Peyer's patch (tissue), 4 donors: ENCODE measurements around the gene MRPS2.

ENCODE experiments used
- POLR2A ChIP-seq, 2 donors: fragments of 450-650 bp; IDR thresholded peaks; one replicate each; pipeline ENCODE4 v1.5.1; 2017; ENCODE audit warnings: antibody characterized with exemption in 2 of 2, mild to moderate bottlenecking in 2 of 2, moderate library complexity in 2 of 2
- TF ChIP-seq, protein P1 (sequence below), 6 experiments: fragments of 450-650 bp in 4 of 6; fragments of 200-600 bp in 2 of 6; sonication (generic) in 1 of 6; IDR thresholded peaks; one replicate each; pipeline ENCODE4 v1.5.1; 2017 to 2019; ENCODE audit warnings: antibody characterized with exemption in 6 of 6, mild to moderate bottlenecking in 3 of 6, moderate library complexity in 1 of 6

- TF ChIP-seq, protein P1, sequence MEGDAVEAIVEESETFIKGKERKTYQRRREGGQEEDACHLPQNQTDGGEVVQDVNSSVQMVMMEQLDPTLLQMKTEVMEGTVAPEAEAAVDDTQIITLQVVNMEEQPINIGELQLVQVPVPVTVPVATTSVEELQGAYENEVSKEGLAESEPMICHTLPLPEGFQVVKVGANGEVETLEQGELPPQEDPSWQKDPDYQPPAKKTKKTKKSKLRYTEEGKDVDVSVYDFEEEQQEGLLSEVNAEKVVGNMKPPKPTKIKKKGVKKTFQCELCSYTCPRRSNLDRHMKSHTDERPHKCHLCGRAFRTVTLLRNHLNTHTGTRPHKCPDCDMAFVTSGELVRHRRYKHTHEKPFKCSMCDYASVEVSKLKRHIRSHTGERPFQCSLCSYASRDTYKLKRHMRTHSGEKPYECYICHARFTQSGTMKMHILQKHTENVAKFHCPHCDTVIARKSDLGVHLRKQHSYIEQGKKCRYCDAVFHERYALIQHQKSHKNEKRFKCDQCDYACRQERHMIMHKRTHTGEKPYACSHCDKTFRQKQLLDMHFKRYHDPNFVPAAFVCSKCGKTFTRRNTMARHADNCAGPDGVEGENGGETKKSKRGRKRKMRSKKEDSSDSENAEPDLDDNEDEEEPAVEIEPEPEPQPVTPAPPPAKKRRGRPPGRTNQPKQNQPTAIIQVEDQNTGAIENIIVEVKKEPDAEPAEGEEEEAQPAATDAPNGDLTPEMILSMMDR (IDR thresholded peaks at IDR 0.05) = no peak
- TF ChIP-seq POLR2A (IDR thresholded peaks at IDR 0.05) = no peak
These were observed 26.4 kb upstream of the MRPS2 start for GRCh38 chr9:135473972-135474543.
